Aortic smooth muscle cell (primary cell): ENCODE measurements around the gene FAM120AOS. TPM values are rescaled to one million over a fixed set of nuclear protein-coding genes. Genes with fewer than 3 reads are reported as not detected.

Experiments
- total RNA-seq: library from RNA; depleted of rRNA; stranded (reverse); fragments of >200 nt; gene quantifications from 2 replicates; pipeline ENCODE4 v1.2.3, GENCODE V29; 2014

Gene FAM120AOS
- total RNA-seq: 41.1 and 42.1 TPM in 2 replicates

DNA sequence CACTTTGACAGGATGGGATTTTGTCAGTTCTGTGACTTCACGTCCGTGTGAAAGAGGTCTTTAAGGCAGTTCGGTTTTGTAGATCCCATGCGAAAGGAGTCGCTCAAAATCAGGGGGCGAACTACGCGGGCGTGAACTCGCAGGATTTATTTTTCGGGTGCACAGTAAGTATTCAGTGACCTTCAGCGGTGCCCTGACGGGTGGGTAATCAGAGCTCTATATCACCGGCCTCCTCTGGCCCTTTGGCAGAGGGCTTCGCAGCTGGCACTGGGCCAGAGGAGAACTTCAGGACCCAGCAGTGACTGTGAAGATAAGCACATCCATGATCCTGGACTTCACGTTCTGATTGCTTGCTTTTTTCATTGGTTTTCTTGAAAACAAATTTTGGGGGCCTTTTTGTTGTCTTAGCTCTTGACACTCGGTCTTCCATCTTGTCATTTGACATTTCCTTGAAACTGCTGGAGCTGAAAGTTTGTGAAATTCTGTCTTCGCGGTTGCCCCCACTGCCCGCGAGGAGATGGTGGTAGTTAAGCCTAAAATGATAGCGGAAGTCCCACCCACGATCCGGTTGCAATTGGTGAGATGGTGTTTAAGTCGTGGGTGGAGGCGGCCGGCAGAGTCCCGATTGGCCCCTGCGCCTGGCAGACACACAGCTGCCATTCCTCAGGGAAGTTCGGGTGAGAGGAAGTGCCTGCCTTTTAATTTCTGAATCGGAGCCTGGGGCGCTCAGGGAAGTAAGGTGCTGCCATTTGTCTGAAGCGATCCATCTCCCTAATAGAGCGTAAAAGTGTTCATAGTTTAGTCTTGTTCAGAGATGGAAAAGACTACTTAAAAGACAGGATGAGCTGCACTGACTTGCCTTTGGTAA lies at the start of gene FAM120AOS:
TSS of gene FAM120AOS (minus strand) at position 535 of the 868 bp plus-strand sequence. CDS start 872 bp downstream, outside the sequence.

DNA sequence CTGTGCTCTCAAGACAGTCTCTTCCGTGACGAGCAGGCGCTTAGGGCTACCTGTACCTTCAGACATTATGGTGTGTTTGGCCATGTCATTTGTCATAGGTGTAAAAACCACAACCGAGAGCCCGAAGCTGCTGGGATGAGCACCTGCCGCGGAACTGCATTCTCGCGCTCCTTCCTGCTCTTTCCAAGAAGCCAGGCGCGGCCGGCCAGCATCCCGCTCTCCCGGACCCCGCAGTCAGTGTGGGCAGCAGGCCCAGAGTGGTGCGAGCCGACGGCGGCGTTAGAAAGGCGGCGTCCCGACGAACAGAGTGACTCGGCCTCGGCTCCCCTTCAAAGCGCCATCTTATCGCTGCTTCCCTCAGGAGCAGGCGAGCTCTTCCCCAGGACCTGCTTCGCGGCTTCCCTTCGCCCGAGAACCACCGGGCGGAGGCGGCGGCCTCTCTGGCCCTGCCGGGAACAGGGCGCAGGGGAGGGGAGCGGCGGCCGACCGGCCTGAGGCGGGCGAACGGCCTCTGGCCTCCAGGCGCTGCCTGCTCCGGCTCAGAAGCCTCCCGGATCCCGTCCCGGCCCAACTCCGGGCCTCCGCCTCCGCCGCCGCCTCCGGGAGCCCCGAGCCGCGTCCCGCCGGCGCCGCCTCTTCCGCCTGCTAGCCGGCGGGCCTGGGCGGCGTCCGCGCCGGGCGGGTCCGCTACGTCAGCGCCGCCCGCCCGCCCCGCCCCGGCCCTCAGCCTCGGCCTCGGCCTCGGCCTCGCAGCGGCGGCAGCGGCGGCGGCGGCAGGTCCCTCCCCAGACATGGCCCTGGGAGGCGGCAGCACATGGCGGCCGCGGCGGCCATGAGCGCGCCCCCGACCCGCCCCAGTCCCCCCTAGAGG lies 2.2 kb downstream of the FAM120AOS start, which contains the start of gene FAM120A:
TSS of gene FAM120A (plus strand) at position 741 of the 871 bp plus-strand sequence. CDS start 231 bp downstream, outside the sequence.

Other genes with a start within 250 kb of the FAM120AOS start
- 110 and 112 TPM in 2 replicates for gene FAM120A, start 1.9 kb downstream of the FAM120AOS start, total RNA-seq
- 14.8 and 15.9 TPM in 2 replicates for gene PHF2, start 123.0 kb upstream of the FAM120AOS start, total RNA-seq